Kasumi-1 (cell line): ENCODE data around the gene SGPL1.

ENCODE experiments used
- DNase-seq, 2 experiments: peaks; one replicate each; lab custom pipeline; 2025; lab: John Stamatoyannopoulos, UW

Gene SGPL1

GRCh38 chr10:70925377-70926225, 109.9 kb downstream of the SGPL1 start:
- DNase-seq: peak; percentile 29 to 52

GRCh38 chr10:70926226-70927000, 110.7 kb downstream of the SGPL1 start:
- DNase-seq: no peak

GRCh38 chr10:70927189-70927943, 111.6 kb downstream of the SGPL1 start:
- no peak for DNase-seq

GRCh38 chr10:70928140-70928539, 112.4 kb downstream of the SGPL1 start:
- no peak for DNase-seq

DNA sequence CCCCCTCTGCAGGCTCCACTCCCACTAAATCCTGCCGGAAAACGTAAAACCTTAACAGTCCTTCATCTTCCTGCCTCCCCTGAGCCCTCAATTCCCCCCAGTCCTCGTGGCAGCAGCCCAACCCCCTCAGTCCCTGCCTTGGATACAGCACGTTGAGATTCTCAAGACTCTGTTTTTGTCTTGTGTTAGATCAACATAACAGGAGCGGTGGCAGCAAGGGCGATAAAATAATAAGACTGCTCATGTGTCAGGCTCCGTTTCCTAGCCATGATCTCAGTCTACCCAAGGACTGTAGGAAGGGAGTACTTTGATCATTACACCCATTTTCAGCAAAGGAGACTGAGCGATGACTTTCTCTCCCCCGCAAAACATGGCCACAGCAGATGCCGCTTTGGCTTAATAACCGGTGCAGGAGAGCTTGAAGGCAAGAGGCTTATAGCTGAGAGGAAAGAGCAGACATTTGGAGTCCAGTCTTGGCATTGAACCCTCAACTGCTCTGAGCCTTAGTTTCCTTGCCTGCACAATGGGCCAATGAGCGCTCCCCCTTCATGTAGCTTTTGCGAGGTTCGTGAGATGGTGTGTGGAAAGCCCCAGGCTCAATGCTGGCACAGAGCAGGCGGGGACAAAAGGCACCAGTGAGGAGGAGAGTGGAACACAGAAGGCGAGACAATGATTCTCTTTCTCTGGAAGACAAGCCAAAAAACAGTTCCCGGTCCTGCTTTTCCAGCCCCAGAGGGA, 114.7 kb downstream of the SGPL1 start:
- no peak for DNase-seq
